NCI-H460 (cell line): ENCODE measurements around the gene CBX2. TPM values are rescaled to one million over a fixed set of nuclear protein-coding genes. Genes with fewer than 3 reads are reported as not detected.

Experiments used
- DNase-seq: peaks from one replicate; pipeline ENCODE4 v3.0.0-alpha.2; 2016; ENCODE audit warnings: low read depth; ENCODE audit errors: extremely low read depth
- total RNA-seq: library from RNA; depleted of rRNA; stranded (reverse); fragments of >200 nt; shearing (Covaris generic); gene quantifications from 2 replicates; pipeline ENCODE4 v1.2.3, GENCODE V29; 2014; rRNA removed

Gene CBX2
- total RNA-seq, 1 experiment from 2014 or later, result 23.7 TPM

- DNase-seq, result peak; percentile 88
Measured at GRCh38 chr17:79836510-79836971, 58.6 kb downstream of the CBX2 start.

- DNase-seq, result peak; percentile 84
Measured at GRCh38 chr17:79836972-79837887, 59.3 kb downstream of the CBX2 start.

Other genes with a start within 250 kb of the CBX2 start
- gene RBFOX3, start 167.1 kb upstream of the CBX2 start, total RNA-seq, result 0.07 and 0.32 TPM in 2 replicates
- not detected in 2 replicates for gene ENPP7, start 47.2 kb upstream of the CBX2 start, total RNA-seq
- gene CBX8, start 18.9 kb downstream of the CBX2 start, total RNA-seq, result 7.8 and 11.0 TPM in 2 replicates
- gene CBX4, start 61.3 kb downstream of the CBX2 start, total RNA-seq, result 88.2 and 100 TPM in 2 replicates